Endothelial cell (in vitro differentiated cells): ENCODE results near the gene RBFOX2. TPM values are rescaled to one million over a fixed set of nuclear protein-coding genes. Genes with fewer than 3 reads are reported as not detected.

ENCODE experiments used
- DNase-seq: peaks from one replicate; pipeline ENCODE4 v3.0.0; 2021; ENCODE audit warnings: low spot score
- H3K27ac Mint-ChIP-seq: one replicate; pipeline ENCODE4 v1.8.0; 2021; ENCODE audit warnings: mixed read lengths, inconsistent platforms; ENCODE audit not compliant: unreplicated experiment
- H3K27me3 Mint-ChIP-seq: one replicate; pipeline ENCODE4 v1.8.0; 2021; ENCODE audit warnings: mild to moderate bottlenecking, moderate library complexity, mixed read lengths, inconsistent platforms; ENCODE audit not compliant: unreplicated experiment
- H3K36me3 Mint-ChIP-seq: one replicate; pipeline ENCODE4 v1.8.0; 2021; ENCODE audit warnings: mild to moderate bottlenecking, low read depth, mixed read lengths, inconsistent platforms; ENCODE audit not compliant: unreplicated experiment
- H3K4me1 Mint-ChIP-seq: one replicate; pipeline ENCODE4 v1.8.0; 2021; ENCODE audit warnings: mild to moderate bottlenecking, mixed read lengths, inconsistent platforms; ENCODE audit not compliant: unreplicated experiment
- H3K4me3 Mint-ChIP-seq: one replicate; pipeline ENCODE4 v1.8.0; 2021; ENCODE audit warnings: mild to moderate bottlenecking, mixed read lengths, inconsistent platforms; ENCODE audit not compliant: unreplicated experiment
- H3K9me3 Mint-ChIP-seq: one replicate; pipeline ENCODE4 v1.8.0; 2021; ENCODE audit warnings: mixed read lengths, inconsistent platforms; ENCODE audit not compliant: unreplicated experiment
- total RNA-seq: library from RNA; stranded (reverse); fragmentation: NEBNext Ultra II Directional; extraction: Animal tissue kit (Norgen Biotek cat#: 25700); gene quantifications from one replicate; pipeline ENCODE4 v1.2.1, GENCODE V29; 2021; ENCODE audit not compliant: unreplicated experiment
- TF ChIP-seq, protein P1 (sequence below): fragments of 200-600 bp; sonication (generic); IDR thresholded peaks from one replicate; pipeline ENCODE4 v1.5.0; 2021; ENCODE audit warnings: antibody characterized with exemption; ENCODE audit not compliant: unreplicated experiment

The RBFOX2 gene
- total RNA-seq, 1 donor from 2014 or later = 228 TPM

DNA sequence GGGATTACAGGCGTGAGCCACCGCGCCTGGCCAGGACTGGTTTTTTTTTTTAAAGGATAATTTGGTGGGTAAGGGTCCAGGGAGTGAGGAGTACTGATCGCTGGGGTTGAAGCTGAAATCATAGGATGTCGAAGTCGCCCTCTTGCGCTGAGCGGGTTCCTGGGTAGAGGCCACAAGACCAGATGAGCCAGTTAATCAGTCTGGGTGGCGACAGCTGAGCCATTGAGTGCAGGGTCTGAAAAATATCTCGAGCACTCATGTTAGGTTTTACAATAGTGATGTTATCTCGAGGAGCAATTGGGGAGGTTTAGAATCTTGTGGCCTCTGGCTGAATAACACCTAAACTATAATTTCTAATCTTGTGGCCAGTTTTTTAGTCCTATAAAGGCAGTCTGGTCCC, 303.1 kb downstream of the RBFOX2 start:
- Mint-ChIP-seq H3K4me1 (no peaks in the 10 kb centered on the region), H3K4me3 (no peak overlapping the region), H3K27ac (no peak overlapping the region), H3K9me3 (no peaks in the 10 kb centered on the region), H3K36me3 (no peaks in the 10 kb centered on the region), H3K27me3 (peaks cover 6% of the 10 kb centered on the region)
- DNase-seq = no peak
- TF ChIP-seq, protein P1, sequence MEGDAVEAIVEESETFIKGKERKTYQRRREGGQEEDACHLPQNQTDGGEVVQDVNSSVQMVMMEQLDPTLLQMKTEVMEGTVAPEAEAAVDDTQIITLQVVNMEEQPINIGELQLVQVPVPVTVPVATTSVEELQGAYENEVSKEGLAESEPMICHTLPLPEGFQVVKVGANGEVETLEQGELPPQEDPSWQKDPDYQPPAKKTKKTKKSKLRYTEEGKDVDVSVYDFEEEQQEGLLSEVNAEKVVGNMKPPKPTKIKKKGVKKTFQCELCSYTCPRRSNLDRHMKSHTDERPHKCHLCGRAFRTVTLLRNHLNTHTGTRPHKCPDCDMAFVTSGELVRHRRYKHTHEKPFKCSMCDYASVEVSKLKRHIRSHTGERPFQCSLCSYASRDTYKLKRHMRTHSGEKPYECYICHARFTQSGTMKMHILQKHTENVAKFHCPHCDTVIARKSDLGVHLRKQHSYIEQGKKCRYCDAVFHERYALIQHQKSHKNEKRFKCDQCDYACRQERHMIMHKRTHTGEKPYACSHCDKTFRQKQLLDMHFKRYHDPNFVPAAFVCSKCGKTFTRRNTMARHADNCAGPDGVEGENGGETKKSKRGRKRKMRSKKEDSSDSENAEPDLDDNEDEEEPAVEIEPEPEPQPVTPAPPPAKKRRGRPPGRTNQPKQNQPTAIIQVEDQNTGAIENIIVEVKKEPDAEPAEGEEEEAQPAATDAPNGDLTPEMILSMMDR = no peak

DNA sequence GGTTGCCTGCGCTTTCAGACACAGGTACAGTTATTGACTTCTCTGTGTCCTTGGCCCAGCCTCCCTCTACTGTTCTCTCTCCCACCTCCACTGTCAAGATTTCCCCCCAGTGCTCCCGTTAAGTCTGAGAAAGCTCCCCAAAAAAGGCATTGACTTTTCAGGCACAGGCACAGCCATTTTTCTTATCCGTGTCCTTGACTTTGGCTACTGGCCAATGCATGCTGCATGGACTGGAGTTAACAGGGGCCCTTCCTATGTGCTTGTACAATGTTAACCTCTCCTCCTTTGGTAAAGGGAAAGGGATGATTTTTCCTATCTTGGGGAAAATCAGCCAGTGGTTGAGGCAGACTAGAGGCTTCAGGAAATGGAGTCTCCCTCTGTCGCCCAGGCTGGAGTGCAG, 306.7 kb downstream of the RBFOX2 start:
- DNase-seq = no peak
- Mint-ChIP-seq H3K9me3 (no peaks in the 10 kb centered on the region), H3K4me3 (no peak overlapping the region), H3K27ac (no peak overlapping the region), H3K4me1 (no peaks in the 10 kb centered on the region), H3K27me3 (peaks cover 6% of the 10 kb centered on the region), H3K36me3 (no peaks in the 10 kb centered on the region)
- TF ChIP-seq, protein P1 = no peak

DNA sequence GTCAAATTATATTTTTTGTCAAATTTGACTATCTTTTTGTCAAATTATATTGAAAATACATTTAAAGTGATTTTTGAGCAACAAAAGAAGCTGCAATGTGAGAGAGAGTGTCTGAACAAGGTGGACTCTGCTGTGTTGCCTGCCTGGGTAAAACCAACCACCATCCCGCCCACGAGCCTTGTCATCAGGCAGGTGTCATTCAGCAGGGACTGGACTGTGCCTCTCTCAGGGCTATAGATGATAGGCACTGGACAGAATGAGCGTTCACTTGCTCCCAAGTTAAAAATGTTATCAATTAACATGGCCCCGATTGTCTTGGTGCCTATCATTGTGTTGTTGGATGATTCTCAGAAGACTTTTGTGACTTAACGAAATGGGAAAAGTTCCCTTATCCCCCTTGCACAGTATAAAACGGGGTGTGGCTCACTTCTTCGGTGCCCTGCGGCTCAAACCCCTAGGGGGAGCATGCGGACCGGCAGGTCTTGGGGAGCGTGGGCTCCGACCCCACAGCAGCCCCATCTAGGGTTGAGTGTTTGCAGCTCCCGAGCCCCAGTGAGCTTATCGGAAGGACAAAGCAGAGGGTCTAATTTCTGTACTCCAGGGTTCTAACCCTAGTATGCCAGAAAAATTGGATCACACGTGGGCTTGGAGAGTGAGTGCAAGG, 309.3 kb downstream of the RBFOX2 start:
- H3K4me3 Mint-ChIP-seq = no peak overlapping the region

DNA sequence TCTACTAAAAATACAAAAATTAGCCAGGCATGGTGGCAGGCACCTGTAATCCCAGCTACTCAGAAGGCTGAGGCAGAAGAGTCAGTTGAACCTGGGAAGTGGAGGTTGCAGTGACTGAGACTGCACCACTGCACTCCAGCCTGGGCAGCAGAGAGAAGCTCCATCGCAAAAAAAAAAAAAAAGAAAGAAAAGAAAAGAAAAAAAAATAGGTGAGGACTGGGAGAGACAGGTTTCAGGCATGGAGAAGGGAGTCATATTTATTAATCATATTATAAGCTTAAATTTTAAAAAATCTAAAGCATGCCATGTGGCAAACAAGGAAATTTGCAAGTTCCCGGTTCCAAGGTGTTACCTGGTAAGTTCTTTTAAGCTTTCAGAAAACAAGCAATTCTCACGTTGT, 311.1 kb downstream of the RBFOX2 start, which contains the start of gene APOL5:
TSS of gene APOL5 (plus strand) at position 301 of the 400 bp plus-strand sequence. CDS start at position 301, 0 bp downstream.
- DNase-seq = no peak
- Mint-ChIP-seq H3K36me3 (no peaks in the 10 kb centered on the region), H3K27me3 (peaks cover 4% of the 10 kb centered on the region), H3K9me3 (no peaks in the 10 kb centered on the region), H3K27ac (no peak within 1 kb of the TSS), H3K4me1 (no peaks in the 10 kb centered on the region), H3K4me3 (no peak within 1 kb of the TSS)
- TF ChIP-seq, protein P1 = no peak

More for the DNA sequence above, 309.3 kb downstream of the RBFOX2 start:
- no peak for DNase-seq
- H3K4me1 Mint-ChIP-seq = no peaks in the 10 kb centered on the region
- H3K9me3 Mint-ChIP-seq = no peaks in the 10 kb centered on the region
- TF ChIP-seq, protein P1 = no peak
- H3K27me3 Mint-ChIP-seq = peaks cover 4% of the 10 kb centered on the region
- H3K36me3 Mint-ChIP-seq = no peaks in the 10 kb centered on the region
- H3K27ac Mint-ChIP-seq = no peak overlapping the region

DNA sequence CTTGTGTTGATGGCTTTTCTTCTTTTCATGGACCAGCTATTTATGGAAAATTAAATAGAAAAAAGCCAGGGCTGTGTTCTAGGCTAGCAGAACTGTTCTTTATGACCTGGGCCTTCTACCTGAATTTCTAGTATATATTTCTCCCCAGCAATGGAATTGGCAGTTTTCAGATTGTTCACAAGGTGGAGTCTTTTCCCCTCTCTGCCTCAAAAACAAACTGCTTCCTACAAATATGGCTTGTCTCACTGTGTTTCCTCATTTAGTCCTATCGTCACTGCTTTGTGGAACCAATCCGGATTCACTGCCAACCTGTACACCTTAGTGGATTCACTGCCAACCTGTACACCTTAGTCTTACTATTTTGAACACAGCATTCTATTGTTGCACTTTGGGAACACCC, 316.0 kb downstream of the RBFOX2 start:
- no peak for DNase-seq
- no peak overlapping the region for H3K27ac Mint-ChIP-seq
- TF ChIP-seq, protein P1 = no peak
- H3K27me3 Mint-ChIP-seq = no peaks in the 10 kb centered on the region
- no peaks in the 10 kb centered on the region for H3K4me1 Mint-ChIP-seq
- no peaks in the 10 kb centered on the region for H3K9me3 Mint-ChIP-seq
- no peaks in the 10 kb centered on the region for H3K36me3 Mint-ChIP-seq
- no peak overlapping the region for H3K4me3 Mint-ChIP-seq
